ENCODE measurements around the gene ZNF280A. TPM values are rescaled to one million over a fixed set of nuclear protein-coding genes. Genes with fewer than 3 reads are reported as not detected.
A peak's percentile ranks its signal among the peaks of the same experiment; 100 is the strongest.
"Not testable (repeated sequence)": the region's sequence is repeated elsewhere in the genome, so short reads cannot be mapped to it uniquely, and the experiment has no call there.

ZNF280A gene
- total and polyA plus RNA-seq, 9 of the 15 experiments (the other 6 are each of a cell fraction or from before 2014, with no cell fraction given) = 19.0 to 40.8 (median 28.6) TPM

DNA sequence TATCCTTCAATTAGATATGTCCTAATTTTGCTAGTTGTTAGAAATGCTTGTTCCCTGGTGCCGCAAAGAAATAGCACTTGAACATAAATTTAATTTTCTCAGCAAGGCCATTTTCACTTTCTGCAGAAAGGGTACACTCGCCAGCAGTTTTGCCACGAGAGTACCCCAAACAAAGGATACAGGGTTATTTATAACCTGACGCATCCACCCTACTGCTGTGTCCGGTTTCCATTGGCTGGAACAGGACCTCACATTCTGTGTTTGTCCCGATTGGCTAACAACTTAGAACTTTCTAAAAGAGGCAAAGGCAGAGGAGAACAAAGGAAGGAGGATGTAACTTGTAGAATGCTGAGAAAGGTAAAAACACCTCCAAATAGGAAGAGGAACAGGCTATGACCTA, 10.2 kb downstream of the ZNF280A start (continued):
- TF ChIP-seq, protein P1, sequence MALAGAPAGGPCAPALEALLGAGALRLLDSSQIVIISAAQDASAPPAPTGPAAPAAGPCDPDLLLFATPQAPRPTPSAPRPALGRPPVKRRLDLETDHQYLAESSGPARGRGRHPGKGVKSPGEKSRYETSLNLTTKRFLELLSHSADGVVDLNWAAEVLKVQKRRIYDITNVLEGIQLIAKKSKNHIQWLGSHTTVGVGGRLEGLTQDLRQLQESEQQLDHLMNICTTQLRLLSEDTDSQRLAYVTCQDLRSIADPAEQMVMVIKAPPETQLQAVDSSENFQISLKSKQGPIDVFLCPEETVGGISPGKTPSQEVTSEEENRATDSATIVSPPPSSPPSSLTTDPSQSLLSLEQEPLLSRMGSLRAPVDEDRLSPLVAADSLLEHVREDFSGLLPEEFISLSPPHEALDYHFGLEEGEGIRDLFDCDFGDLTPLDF (CRISPR knock-in tag; IDR thresholded peaks at IDR 0.05) = peak; percentile 85
- TF ChIP-seq, protein P2, sequence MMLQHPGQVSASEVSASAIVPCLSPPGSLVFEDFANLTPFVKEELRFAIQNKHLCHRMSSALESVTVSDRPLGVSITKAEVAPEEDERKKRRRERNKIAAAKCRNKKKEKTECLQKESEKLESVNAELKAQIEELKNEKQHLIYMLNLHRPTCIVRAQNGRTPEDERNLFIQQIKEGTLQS (IDR thresholded peaks at IDR 0.05) = not testable (repeated sequence)
- TF ChIP-seq, protein P2 (CRISPR knock-in tag; conservative IDR thresholded peaks at IDR 0.05) = peak; percentile 52; the same call in 1 of the 2 replicates
- TF ChIP-seq, protein P3, sequence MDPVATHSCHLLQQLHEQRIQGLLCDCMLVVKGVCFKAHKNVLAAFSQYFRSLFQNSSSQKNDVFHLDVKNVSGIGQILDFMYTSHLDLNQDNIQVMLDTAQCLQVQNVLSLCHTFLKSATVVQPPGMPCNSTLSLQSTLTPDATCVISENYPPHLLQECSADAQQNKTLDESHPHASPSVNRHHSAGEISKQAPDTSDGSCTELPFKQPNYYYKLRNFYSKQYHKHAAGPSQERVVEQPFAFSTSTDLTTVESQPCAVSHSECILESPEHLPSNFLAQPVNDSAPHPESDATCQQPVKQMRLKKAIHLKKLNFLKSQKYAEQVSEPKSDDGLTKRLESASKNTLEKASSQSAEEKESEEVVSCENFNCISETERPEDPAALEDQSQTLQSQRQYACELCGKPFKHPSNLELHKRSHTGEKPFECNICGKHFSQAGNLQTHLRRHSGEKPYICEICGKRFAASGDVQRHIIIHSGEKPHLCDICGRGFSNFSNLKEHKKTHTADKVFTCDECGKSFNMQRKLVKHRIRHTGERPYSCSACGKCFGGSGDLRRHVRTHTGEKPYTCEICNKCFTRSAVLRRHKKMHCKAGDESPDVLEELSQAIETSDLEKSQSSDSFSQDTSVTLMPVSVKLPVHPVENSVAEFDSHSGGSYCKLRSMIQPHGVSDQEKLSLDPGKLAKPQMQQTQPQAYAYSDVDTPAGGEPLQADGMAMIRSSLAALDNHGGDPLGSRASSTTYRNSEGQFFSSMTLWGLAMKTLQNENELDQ (CRISPR knock-in tag; IDR thresholded peaks at IDR 0.05; ENCODE audit: borderline replicate concordance) = peak; percentile 70; the same call in 1 of the 2 replicates
- TF ChIP-seq ZNF121 (CRISPR knock-in tag; conservative IDR thresholded peaks at IDR 0.05) (peak; percentile 62), FOXK1 (CRISPR knock-in tag; IDR thresholded peaks at IDR 0.05; ENCODE audit: borderline replicate concordance) (peak; percentile 76; the same call in 1 of the 2 replicates), ETV6 (CRISPR knock-in tag; IDR thresholded peaks at IDR 0.05; ENCODE audit: borderline replicate concordance) (peak; percentile 66; the same call in 1 of the 2 replicates)
- TF ChIP-seq ETV6 (IDR thresholded peaks at IDR 0.05; ENCODE audit: borderline replicate concordance in 1 of 2, low read depth in 2 of 2, low read length in 1 of 2) = not testable (repeated sequence)

Data from K562 (cell line).